Retinal pigment epithelial cell (primary cell): ENCODE measurements around the gene ADGRB2.

Experiments used
- DNase-seq: peaks from one replicate; pipeline ENCODE4 v3.0.0-alpha.2; 2010; ENCODE audit warnings: low read depth
- H3K4me3 ChIP-seq: 2 replicates; pipeline ENCODE4 v1.5.1; 2011; ENCODE audit warnings: mild to moderate bottlenecking, low read length, control low read depth, moderate library complexity
- CTCF ChIP-seq: conservative IDR thresholded peaks from 2 replicates; pipeline ENCODE4 v1.5.1; 2011; ENCODE audit warnings: low read depth, low read length, control low read depth, inconsistent platforms

The ADGRB2 gene

GRCh38 chr1:31781756-31782371 is 17.7 kb upstream of the ADGRB2 start:
- no peak overlapping the region for H3K4me3 ChIP-seq
- TF ChIP-seq CTCF, result no peak
- no peak for DNase-seq

DNA sequence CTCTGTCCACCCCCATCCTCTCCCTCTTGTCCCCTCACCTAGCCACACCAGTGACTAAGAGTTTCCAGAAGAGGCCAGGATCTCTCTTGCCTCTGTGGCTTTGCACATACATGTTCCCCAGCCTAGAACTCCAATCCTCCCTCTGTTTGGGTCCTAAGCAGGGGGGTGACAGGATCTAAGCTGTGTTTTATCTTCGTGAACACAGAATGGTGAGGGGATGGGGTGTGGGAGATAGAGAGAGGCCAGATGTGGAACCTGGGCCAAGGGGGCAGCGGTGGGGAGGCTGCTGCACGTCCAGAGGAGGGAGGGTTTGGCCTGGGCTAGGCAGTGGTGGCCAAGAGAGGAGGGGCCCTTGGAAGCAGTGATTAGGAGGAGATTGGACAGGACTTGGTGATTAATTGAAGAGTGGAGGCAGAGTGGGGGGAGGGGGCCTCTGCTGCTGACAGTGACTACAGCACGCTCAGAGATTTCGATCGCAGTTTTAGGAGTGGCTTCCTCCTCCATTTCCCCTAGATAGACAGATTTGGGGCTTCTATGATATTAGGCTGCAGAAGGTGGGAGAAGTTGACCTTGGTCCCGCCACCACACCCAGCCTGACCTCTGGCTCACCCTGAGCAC is 17.1 kb upstream of the ADGRB2 start:
- no peak for TF ChIP-seq CTCF
- DNase-seq, result no peak
- no peak overlapping the region for H3K4me3 ChIP-seq

DNA sequence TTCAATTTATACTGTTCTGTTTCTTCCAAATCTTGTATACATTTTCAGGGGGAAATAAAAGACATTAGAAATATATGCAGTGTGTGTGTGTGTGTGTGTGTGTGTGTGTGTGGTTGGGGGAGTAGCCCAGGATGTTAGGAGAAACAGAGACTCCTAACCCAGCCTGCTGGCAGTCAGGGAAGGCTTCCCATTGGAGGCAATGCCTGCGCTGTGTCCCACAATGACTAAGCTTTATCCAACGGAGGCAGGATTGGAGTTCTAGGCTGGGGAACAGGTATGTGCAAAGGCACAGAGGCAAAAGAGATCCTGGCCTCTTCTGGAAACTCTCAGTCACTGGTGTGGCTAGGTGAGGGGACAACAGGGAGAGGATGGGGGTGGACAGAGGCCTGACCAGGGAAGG is 16.5 kb upstream of the ADGRB2 start:
- DNase-seq, result no peak
- no peak overlapping the region for H3K4me3 ChIP-seq
- no peak for TF ChIP-seq CTCF

- DNase-seq, result no peak
- no peak for TF ChIP-seq CTCF
- no peak overlapping the region for H3K4me3 ChIP-seq
Observed at GRCh38 chr1:31779687-31780086, 15.5 kb upstream of the ADGRB2 start.

- TF ChIP-seq CTCF, result no peak
- no peak for DNase-seq
- no peak overlapping the region for H3K4me3 ChIP-seq
Observed at GRCh38 chr1:31778763-31779488, 14.8 kb upstream of the ADGRB2 start.

- no peak for TF ChIP-seq CTCF
- no peak overlapping the region for H3K4me3 ChIP-seq
Observed at GRCh38 chr1:31776516-31776915, 12.4 kb upstream of the ADGRB2 start.

GRCh38 chr1:31776032-31776431 is 11.9 kb upstream of the ADGRB2 start:
- no peak for DNase-seq
- no peak overlapping the region for H3K4me3 ChIP-seq
- TF ChIP-seq CTCF, result no peak

More at GRCh38 chr1:31776516-31776915, 12.4 kb upstream of the ADGRB2 start:
- DNase-seq, result no peak
